Measurements from ENCODE around the gene ZC3HAV1. TPM values are rescaled to one million over a fixed set of nuclear protein-coding genes. Genes with fewer than 3 reads are reported as not detected.

The ZC3HAV1 gene
- total and polyA plus RNA-seq, 2 of the 13 experiments (the other 11 are each of a cell fraction or from before 2014, with no cell fraction given): 12.7 to 23.7 TPM

- TF ChIP-seq HNF1B (CRISPR knock-in tag; IDR thresholded peaks at IDR 0.05) (no peak), ZHX2 (IDR thresholded peaks at IDR 0.05; ENCODE audit: low read depth) (no peak), ZHX2 (CRISPR knock-in tag; IDR thresholded peaks at IDR 0.05; ENCODE audit: borderline replicate concordance) (no peak; the same call in 1 of the 2 replicates), ZNF792 (CRISPR knock-in tag; IDR thresholded peaks at IDR 0.05) (no peak), MYC (CRISPR knock-in tag; IDR thresholded peaks at IDR 0.05; ENCODE audit: borderline replicate concordance) (peak; percentile 92), TRAFD1 (CRISPR knock-in tag; IDR thresholded peaks at IDR 0.05; ENCODE audit: borderline replicate concordance) (no peak), ZNF580 (CRISPR knock-in tag; IDR thresholded peaks at IDR 0.05; ENCODE audit: borderline replicate concordance, low read depth) (no peak), ZNF775 (CRISPR knock-in tag; IDR thresholded peaks at IDR 0.05; ENCODE audit: borderline replicate concordance) (no peak), TERF1 (CRISPR knock-in tag; IDR thresholded peaks at IDR 0.05) (0 out of 2 replicates have a peak, but pooled peaks have one; percentile 28), ARNTL (CRISPR knock-in tag; IDR thresholded peaks at IDR 0.05) (no peak; the same call in 1 of the 2 replicates), ZBTB26 (CRISPR knock-in tag; IDR thresholded peaks at IDR 0.05; ENCODE audit: borderline replicate concordance) (no peak), POLR2AphosphoS5 (IDR thresholded peaks at IDR 0.05; ENCODE audit: low read depth, low read length) (peak; percentile 63), HNRNPLL (IDR thresholded peaks at IDR 0.05; ENCODE audit: low read depth, low read length, poor library complexity, severe bottlenecking) (peak; percentile 88), ZBTB37 (CRISPR knock-in tag; IDR thresholded peaks at IDR 0.05) (no peak)
Observed at GRCh38 chr7:139035586-139036353, 73.8 kb downstream of the ZC3HAV1 start, which contains the start of gene ZC3HAV1L (continued).
